Body of pancreas (tissue), 4 donors: ENCODE results near the gene EXD2.

Experiments
- POLR2A ChIP-seq, 3 donors: fragments of 450-650 bp; IDR thresholded peaks; one replicate each; pipeline ENCODE4 v1.6.1; 2016; ENCODE audit warnings: antibody characterized with exemption in 3 of 3, mild to moderate bottlenecking in 2 of 3
- TF ChIP-seq, protein P1 (sequence below), 7 experiments: fragments of 450-650 bp in 4 of 7; fragments of 200-600 bp in 3 of 7; sonication (generic) in 3 of 7; IDR thresholded peaks; one replicate each; pipeline ENCODE4 v1.5.1; 2016 to 2019; ENCODE audit warnings: antibody characterized with exemption in 7 of 7

DNA sequence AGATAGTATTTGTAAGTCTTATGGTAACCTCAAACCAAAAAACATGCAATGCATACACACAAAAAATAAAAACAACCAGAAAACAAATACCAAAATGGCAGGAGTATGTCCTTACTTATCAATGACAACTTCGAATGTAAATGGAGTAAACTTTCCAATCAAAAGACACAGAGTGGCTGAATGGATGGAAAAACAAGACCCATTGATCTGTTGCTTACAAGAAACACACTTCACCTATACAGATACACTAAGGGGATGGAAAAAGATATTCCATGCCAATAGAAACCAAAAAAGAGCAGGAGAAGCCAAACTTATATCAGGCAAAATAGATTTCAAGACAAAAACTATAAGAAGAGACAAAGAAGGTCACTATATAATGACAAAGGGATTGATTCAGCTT is 29.7 kb upstream of the EXD2 start:
- TF ChIP-seq, protein P1, sequence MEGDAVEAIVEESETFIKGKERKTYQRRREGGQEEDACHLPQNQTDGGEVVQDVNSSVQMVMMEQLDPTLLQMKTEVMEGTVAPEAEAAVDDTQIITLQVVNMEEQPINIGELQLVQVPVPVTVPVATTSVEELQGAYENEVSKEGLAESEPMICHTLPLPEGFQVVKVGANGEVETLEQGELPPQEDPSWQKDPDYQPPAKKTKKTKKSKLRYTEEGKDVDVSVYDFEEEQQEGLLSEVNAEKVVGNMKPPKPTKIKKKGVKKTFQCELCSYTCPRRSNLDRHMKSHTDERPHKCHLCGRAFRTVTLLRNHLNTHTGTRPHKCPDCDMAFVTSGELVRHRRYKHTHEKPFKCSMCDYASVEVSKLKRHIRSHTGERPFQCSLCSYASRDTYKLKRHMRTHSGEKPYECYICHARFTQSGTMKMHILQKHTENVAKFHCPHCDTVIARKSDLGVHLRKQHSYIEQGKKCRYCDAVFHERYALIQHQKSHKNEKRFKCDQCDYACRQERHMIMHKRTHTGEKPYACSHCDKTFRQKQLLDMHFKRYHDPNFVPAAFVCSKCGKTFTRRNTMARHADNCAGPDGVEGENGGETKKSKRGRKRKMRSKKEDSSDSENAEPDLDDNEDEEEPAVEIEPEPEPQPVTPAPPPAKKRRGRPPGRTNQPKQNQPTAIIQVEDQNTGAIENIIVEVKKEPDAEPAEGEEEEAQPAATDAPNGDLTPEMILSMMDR (IDR thresholded peaks at IDR 0.05) = no peak
- TF ChIP-seq POLR2A (IDR thresholded peaks at IDR 0.05) = no peak
